Measurements from ENCODE around the gene TTLL11.

The TTLL11 gene

GRCh38 chr9:121774715-121775613 lies 318.1 kb downstream of the TTLL11 start:
- no peak for DNase-seq

GRCh38 chr9:121773954-121774714 lies 319.0 kb downstream of the TTLL11 start:
- DNase-seq: no peak
- TF ChIP-seq POLR2A (IDR thresholded peaks at IDR 0.05; ENCODE audit: low read length): no peak
- no peak for TF ChIP-seq GATA1 (IDR thresholded peaks at IDR 0.05; ENCODE audit: low read depth, low read length)

More at GRCh38 chr9:121774715-121775613, 318.1 kb downstream of the TTLL11 start:
- TF ChIP-seq POLR2A (IDR thresholded peaks at IDR 0.05; ENCODE audit: low read length) (no peak), GATA1 (IDR thresholded peaks at IDR 0.05; ENCODE audit: low read depth, low read length) (no peak)

- no peak for DNase-seq
- TF ChIP-seq GATA1 (IDR thresholded peaks at IDR 0.05; ENCODE audit: low read depth, low read length): no peak
- TF ChIP-seq POLR2A (IDR thresholded peaks at IDR 0.05; ENCODE audit: low read length): no peak
Observed at GRCh38 chr9:121773286-121773953, 319.7 kb downstream of the TTLL11 start.

GRCh38 chr9:121772600-121773285 lies 320.4 kb downstream of the TTLL11 start:
- DNase-seq: no peak
- TF ChIP-seq POLR2A (IDR thresholded peaks at IDR 0.05; ENCODE audit: low read length) (no peak), GATA1 (IDR thresholded peaks at IDR 0.05; ENCODE audit: low read depth, low read length) (no peak)
